HepG2 (cell line): Measurements from ENCODE around the gene NFS1. TPM values are rescaled to one million over a fixed set of nuclear protein-coding genes. Genes with fewer than 3 reads are reported as not detected.

Source experiments
- CAMTA2 ChIP-seq: sonication (generic); formaldehyde crosslinking; IDR thresholded peaks from 2 replicates; pipeline ENCODE4 v1.4.0; 2020; ENCODE audit warnings: mild to moderate bottlenecking, missing genetic modification reagents, borderline replicate concordance
- CENPX ChIP-seq: sonication (generic); formaldehyde crosslinking; IDR thresholded peaks from 2 replicates; pipeline ENCODE4 v1.9.0; 2021; ENCODE audit warnings: mild to moderate bottlenecking, missing genetic modification reagents, moderate library complexity
- HOXA3 ChIP-seq: sonication (generic); formaldehyde crosslinking; IDR thresholded peaks from 2 replicates; pipeline ENCODE4 v1.5.0; 2020; ENCODE audit warnings: missing genetic modification reagents
- IKZF1 ChIP-seq: fragments of 450-650 bp; IDR thresholded peaks from 2 replicates; pipeline ENCODE4 v1.7.1; 2016
- ISL2 ChIP-seq: sonication (generic); formaldehyde crosslinking; IDR thresholded peaks from 2 replicates; pipeline ENCODE4 v1.5.0; 2020; ENCODE audit warnings: missing genetic modification reagents
- NCOA2 ChIP-seq: sonication (generic); formaldehyde crosslinking; IDR thresholded peaks from 2 replicates; pipeline ENCODE4 v1.8.0; 2022; ENCODE audit warnings: inconsistent platforms
- SRY ChIP-seq: sonication (generic); formaldehyde crosslinking; IDR thresholded peaks from 2 replicates; pipeline ENCODE4 v1.8.0; 2022; ENCODE audit warnings: mild to moderate bottlenecking, missing genetic modification reagents
- TOPORS ChIP-seq: sonication (generic); formaldehyde crosslinking; IDR thresholded peaks from 2 replicates; pipeline ENCODE4 v1.8.0; 2023; ENCODE audit warnings: mild to moderate bottlenecking, missing genetic modification reagents
- TSC22D2 ChIP-seq: sonication (generic); formaldehyde crosslinking; IDR thresholded peaks from 2 replicates; pipeline ENCODE4 v1.5.1; 2020; ENCODE audit warnings: missing genetic modification reagents, mild to moderate bottlenecking, borderline replicate concordance
- YEATS4 ChIP-seq: sonication (generic); formaldehyde crosslinking; IDR thresholded peaks from 2 replicates; pipeline ENCODE4 v1.4.0; 2020; ENCODE audit warnings: missing genetic modification reagents, borderline replicate concordance
- ZNF17 ChIP-seq: sonication (generic); formaldehyde crosslinking; IDR thresholded peaks from 2 replicates; pipeline ENCODE4 v1.5.0; 2020; ENCODE audit warnings: mild to moderate bottlenecking, missing genetic modification reagents
- ZNF3 ChIP-seq: IDR thresholded peaks from 2 replicates; pipeline ENCODE4 v1.7.0; 2017; ENCODE audit warnings: inconsistent platforms
- ZNF329 ChIP-seq: sonication (generic); formaldehyde crosslinking; IDR thresholded peaks from 2 replicates; pipeline ENCODE4 v1.9.0; 2021; ENCODE audit warnings: low read depth, mild to moderate bottlenecking, missing genetic modification reagents
- ZNF556 ChIP-seq: sonication (generic); formaldehyde crosslinking; IDR thresholded peaks from 2 replicates; pipeline ENCODE4 v1.4.0; 2020; ENCODE audit warnings: mild to moderate bottlenecking, missing genetic modification reagents, borderline replicate concordance
- ZNF570 ChIP-seq: sonication (generic); formaldehyde crosslinking; IDR thresholded peaks from 2 replicates; pipeline ENCODE4 v1.4.0; 2020; ENCODE audit warnings: mild to moderate bottlenecking, missing genetic modification reagents, borderline replicate concordance
- ZNF703 ChIP-seq: sonication (generic); formaldehyde crosslinking; IDR thresholded peaks from 2 replicates; pipeline ENCODE4 v1.5.1; 2020; ENCODE audit warnings: missing genetic modification reagents, mild to moderate bottlenecking, moderate library complexity, borderline replicate concordance
- ZNF772 ChIP-seq: sonication (generic); formaldehyde crosslinking; IDR thresholded peaks from 2 replicates; pipeline ENCODE4 v1.5.0; 2020; ENCODE audit warnings: mild to moderate bottlenecking, missing genetic modification reagents
- polyA plus RNA-seq, 8 experiments: library from polyadenylated mRNA; depleted of rRNA in 3 of 8; stranded (reverse) in 7 of 8; unstranded in 1 of 8; fragments of >200 nt; fragmentation: Illumina TruSeq in 4 of 8; extraction: Trizol in 4 of 8; gene quantifications; 2 replicates each; pipeline versions ENCODE4 v1.2.1 to v1.2.3, GENCODE V29; 2011 to 2016; ENCODE audit warnings: low read depth in 4 of 8, missing spikeins in 1 of 8, mixed read lengths in 1 of 8; ENCODE audit not compliant: insufficient read depth in 1 of 8
- total RNA-seq, 5 experiments: library from RNA; depleted of rRNA; stranded (reverse); fragments of >200 nt; fragmentation: Illumina TruSeq; extraction: Trizol; gene quantifications; 2 replicates each; pipeline ENCODE4 v1.2.3, GENCODE V29; 2016; ENCODE audit warnings: low read depth in 1 of 5
- TF ChIP-seq, protein P1 (sequence below): sonication (generic); formaldehyde crosslinking; IDR thresholded peaks from 2 replicates; pipeline ENCODE4 v1.4.0; 2020; ENCODE audit warnings: missing genetic modification reagents, borderline replicate concordance
- TF ChIP-seq, protein P2 (sequence below): sonication (generic); formaldehyde crosslinking; IDR thresholded peaks from 2 replicates; pipeline ENCODE4 v1.4.0; 2020; ENCODE audit warnings: mild to moderate bottlenecking, missing genetic modification reagents
- TF ChIP-seq, protein P3 (sequence below): IDR thresholded peaks from 2 replicates; pipeline ENCODE4 v1.6.1; 2016; ENCODE audit warnings: missing genetic modification reagents, missing compliant biosample characterization
- TF ChIP-seq, protein P4 (sequence below): sonication (generic); formaldehyde crosslinking; IDR thresholded peaks from 2 replicates; pipeline ENCODE4 v1.4.0; 2020; ENCODE audit warnings: missing genetic modification reagents

NFS1 gene
- total and polyA plus RNA-seq, 2 of the 13 experiments (the other 11 are each of a cell fraction or from before 2014, with no cell fraction given): 65.9 to 88.1 TPM

DNA sequence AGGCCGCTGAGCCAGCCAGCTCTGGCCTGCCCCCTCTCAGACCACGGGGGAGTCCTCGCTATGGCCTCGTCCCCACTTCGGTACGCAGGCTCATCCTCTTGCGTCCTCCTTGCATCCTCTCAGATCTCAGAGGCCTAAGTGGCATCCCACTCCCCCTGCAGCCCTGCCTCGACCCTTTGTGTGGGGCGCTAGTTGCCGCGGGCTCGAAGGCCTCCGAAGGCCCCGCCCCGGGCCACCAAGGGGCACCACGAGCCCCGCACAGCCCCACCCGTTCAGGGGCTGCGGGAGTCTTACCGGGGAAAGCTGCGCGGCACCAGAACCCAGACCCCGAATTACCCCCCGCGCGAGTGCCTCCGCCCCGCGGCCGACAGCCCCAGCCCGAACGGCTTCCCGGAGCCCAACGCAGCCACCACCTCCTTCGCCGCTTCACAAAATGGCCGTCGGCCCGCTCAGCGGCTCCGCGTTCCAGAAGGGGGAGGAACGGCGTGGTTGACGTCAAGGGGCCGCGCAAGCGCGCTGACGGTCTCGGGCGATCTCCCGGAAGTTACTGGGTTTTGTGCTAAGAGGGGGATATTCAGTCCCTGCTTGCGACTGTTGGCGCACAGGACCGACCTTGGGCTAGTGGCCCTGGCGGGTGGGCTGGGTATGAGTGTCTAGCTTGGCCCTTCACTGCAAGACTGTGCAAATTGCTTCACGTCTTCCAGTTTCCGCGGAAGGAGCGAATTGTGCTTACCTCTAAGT, 34.5 kb downstream of the NFS1 start, which contains the start of the genes CPNE1 and RBM12 (continued):
- TF ChIP-seq, protein P1, sequence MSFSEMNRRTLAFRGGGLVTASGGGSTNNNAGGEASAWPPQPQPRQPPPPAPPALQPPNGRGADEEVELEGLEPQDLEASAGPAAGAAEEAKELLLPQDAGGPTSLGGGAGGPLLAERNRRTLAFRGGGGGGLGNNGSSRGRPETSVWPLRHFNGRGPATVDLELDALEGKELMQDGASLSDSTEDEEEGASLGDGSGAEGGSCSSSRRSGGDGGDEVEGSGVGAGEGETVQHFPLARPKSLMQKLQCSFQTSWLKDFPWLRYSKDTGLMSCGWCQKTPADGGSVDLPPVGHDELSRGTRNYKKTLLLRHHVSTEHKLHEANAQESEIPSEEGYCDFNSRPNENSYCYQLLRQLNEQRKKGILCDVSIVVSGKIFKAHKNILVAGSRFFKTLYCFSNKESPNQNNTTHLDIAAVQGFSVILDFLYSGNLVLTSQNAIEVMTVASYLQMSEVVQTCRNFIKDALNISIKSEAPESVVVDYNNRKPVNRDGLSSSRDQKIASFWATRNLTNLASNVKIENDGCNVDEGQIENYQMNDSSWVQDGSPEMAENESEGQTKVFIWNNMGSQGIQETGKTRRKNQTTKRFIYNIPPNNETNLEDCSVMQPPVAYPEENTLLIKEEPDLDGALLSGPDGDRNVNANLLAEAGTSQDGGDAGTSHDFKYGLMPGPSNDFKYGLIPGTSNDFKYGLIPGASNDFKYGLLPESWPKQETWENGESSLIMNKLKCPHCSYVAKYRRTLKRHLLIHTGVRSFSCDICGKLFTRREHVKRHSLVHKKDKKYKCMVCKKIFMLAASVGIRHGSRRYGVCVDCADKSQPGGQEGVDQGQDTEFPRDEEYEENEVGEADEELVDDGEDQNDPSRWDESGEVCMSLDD (CRISPR knock-in tag): peak; percentile 18
- TF ChIP-seq ZNF772 (CRISPR knock-in tag) (peak; percentile 68), ZNF329 (CRISPR knock-in tag) (peak; percentile 90), ZNF17 (0 out of 2 replicates have a peak, but pooled peaks have one; percentile 31), CENPX (CRISPR knock-in tag) (no peak), ISL2 (CRISPR knock-in tag) (peak; percentile 91), CAMTA2 (CRISPR knock-in tag) (peak; percentile 29), NCOA2 (CRISPR knock-in tag) (peak; percentile 70), ZNF556 (peak; percentile 98), TSC22D2 (CRISPR knock-in tag) (peak; percentile 98), HOXA3 (CRISPR knock-in tag) (peak; percentile 99), ZNF570 (CRISPR knock-in tag) (peak; percentile 89; the same call in 1 of the 2 replicates), ZNF3 (CRISPR knock-in tag) (peak; percentile 72), ZNF703 (CRISPR knock-in tag) (peak; percentile 58; the same call in 1 of the 2 replicates), SRY (CRISPR knock-in tag) (peak; percentile 99), TOPORS (CRISPR knock-in tag) (peak; percentile 69; the same call in 1 of the 2 replicates), YEATS4 (CRISPR knock-in tag) (peak; percentile 99), IKZF1 (no peak)
- TF ChIP-seq, protein P2, sequence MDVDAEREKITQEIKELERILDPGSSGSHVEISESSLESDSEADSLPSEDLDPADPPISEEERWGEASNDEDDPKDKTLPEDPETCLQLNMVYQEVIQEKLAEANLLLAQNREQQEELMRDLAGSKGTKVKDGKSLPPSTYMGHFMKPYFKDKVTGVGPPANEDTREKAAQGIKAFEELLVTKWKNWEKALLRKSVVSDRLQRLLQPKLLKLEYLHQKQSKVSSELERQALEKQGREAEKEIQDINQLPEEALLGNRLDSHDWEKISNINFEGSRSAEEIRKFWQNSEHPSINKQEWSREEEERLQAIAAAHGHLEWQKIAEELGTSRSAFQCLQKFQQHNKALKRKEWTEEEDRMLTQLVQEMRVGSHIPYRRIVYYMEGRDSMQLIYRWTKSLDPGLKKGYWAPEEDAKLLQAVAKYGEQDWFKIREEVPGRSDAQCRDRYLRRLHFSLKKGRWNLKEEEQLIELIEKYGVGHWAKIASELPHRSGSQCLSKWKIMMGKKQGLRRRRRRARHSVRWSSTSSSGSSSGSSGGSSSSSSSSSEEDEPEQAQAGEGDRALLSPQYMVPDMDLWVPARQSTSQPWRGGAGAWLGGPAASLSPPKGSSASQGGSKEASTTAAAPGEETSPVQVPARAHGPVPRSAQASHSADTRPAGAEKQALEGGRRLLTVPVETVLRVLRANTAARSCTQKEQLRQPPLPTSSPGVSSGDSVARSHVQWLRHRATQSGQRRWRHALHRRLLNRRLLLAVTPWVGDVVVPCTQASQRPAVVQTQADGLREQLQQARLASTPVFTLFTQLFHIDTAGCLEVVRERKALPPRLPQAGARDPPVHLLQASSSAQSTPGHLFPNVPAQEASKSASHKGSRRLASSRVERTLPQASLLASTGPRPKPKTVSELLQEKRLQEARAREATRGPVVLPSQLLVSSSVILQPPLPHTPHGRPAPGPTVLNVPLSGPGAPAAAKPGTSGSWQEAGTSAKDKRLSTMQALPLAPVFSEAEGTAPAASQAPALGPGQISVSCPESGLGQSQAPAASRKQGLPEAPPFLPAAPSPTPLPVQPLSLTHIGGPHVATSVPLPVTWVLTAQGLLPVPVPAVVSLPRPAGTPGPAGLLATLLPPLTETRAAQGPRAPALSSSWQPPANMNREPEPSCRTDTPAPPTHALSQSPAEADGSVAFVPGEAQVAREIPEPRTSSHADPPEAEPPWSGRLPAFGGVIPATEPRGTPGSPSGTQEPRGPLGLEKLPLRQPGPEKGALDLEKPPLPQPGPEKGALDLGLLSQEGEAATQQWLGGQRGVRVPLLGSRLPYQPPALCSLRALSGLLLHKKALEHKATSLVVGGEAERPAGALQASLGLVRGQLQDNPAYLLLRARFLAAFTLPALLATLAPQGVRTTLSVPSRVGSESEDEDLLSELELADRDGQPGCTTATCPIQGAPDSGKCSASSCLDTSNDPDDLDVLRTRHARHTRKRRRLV (CRISPR knock-in tag): peak; percentile 92
- TF ChIP-seq, protein P3, sequence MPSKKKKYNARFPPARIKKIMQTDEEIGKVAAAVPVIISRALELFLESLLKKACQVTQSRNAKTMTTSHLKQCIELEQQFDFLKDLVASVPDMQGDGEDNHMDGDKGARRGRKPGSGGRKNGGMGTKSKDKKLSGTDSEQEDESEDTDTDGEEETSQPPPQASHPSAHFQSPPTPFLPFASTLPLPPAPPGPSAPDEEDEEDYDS (CRISPR knock-in tag): peak; percentile 97
- TF ChIP-seq, protein P4, sequence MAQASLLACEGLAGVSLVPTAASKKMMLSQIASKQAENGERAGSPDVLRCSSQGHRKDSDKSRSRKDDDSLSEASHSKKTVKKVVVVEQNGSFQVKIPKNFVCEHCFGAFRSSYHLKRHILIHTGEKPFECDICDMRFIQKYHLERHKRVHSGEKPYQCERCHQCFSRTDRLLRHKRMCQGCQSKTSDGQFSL (CRISPR knock-in tag): peak; percentile 87
